GM12878 (cell line): ENCODE results near the gene OR13A1. TPM values are rescaled to one million over a fixed set of nuclear protein-coding genes. Genes with fewer than 3 reads are reported as not detected.
"Not testable (repeated sequence)": the region's sequence is repeated elsewhere in the genome, so short reads cannot be mapped to it uniquely, and the experiment has no call there.

Experiments used
- ATAC-seq: fragments of 200-7000 bp; cut with Tn5 transposase; 3 replicates; pipeline ENCODE4 v1.9.1; 2020; ENCODE audit warnings: mild to moderate bottlenecking, moderate library complexity
- BruUV-seq: library from RNA; stranded (reverse); fragments of 400-500 nt; replicated peaks from 2 replicates; lab custom pipeline; 2021; lab: Mats Ljungman, UMichigan
- CTCF ChIA-PET: fragments of 300-600 bp; sonication (Branson Sonifier 250); formaldehyde crosslinking; extraction: SDS; loops from one replicate; lab custom pipeline; 2021; ENCODE audit warnings: inconsistent platforms; lab: Yijun Ruan, JAX
- POLR2A ChIA-PET: fragments of 350-600 bp; formaldehyde crosslinking; extraction: SDS; loops from one replicate; lab custom pipeline; 2021; ENCODE audit warnings: inconsistent platforms; lab: Charles Lee
- RAD21 ChIA-PET: fragments of 300-600 bp; sonication (Branson Sonifier 250); formaldehyde crosslinking; loops from one replicate; lab custom pipeline; 2023; ENCODE audit warnings: antibody characterized with exemption; ENCODE audit not compliant: unreplicated experiment; lab: Charles Lee
- SMC1A ChIA-PET: fragments of 300-600 bp; sonication (Branson Sonifier 250); formaldehyde crosslinking; loops from one replicate; lab custom pipeline; 2023; ENCODE audit not compliant: unreplicated experiment, uncharacterized antibody; lab: Charles Lee
- DNase-seq: peaks from one replicate; pipeline ENCODE4 v3.0.0-alpha.2; 2011; ENCODE audit warnings: low read depth, low spot score
- FAIRE-seq: peaks from 3 replicates; lab custom pipeline; 2011; peaks lifted over from hg19 to GRCh38; lab: Jason Lieb, UNC
- H2AFZ ChIP-seq: 2 replicates; pipeline ENCODE4 v1.6.0; 2011; ENCODE audit warnings: low read depth, low read length, control low read depth; ENCODE audit not compliant: control insufficient read depth
- H3K27ac ChIP-seq: 2 replicates; pipeline ENCODE4 v1.5.1; 2011; ENCODE audit warnings: control low read depth; ENCODE audit not compliant: control insufficient read depth, insufficient read depth
- H3K27me3 ChIP-seq, 2 experiments: replicated peaks in 1 of 2; 2 replicates each; pipeline versions ENCODE4 v1.6.0 to v1.6.1; 2011; ENCODE audit warnings: low read length in 1 of 2; ENCODE audit not compliant: control insufficient read depth in 2 of 2, insufficient read depth in 2 of 2
- H3K36me3 ChIP-seq, 2 experiments: 2 replicates each; pipeline ENCODE4 v1.5.1; 2011; ENCODE audit warnings: low read length in 1 of 2; ENCODE audit not compliant: control insufficient read depth in 2 of 2, insufficient read depth in 2 of 2
- H3K4me1 ChIP-seq: 2 replicates; pipeline ENCODE4 v1.6.1; 2011; ENCODE audit warnings: mild to moderate bottlenecking, low read length, moderate library complexity, mixed read lengths; ENCODE audit not compliant: control insufficient read depth, insufficient read depth
- H3K4me2 ChIP-seq: 2 replicates; pipeline ENCODE4 v1.6.0; 2011; ENCODE audit warnings: control low read depth; ENCODE audit not compliant: control insufficient read depth, insufficient read depth
- H3K4me3 ChIP-seq: fragments of 200-600 bp; sonication (generic); 2 replicates; pipeline ENCODE4 v1.5.1; 2016
- H3K79me2 ChIP-seq: 2 replicates; pipeline ENCODE4 v1.6.0; 2011; ENCODE audit warnings: low read length; ENCODE audit not compliant: control insufficient read depth, insufficient read depth
- H3K9ac ChIP-seq: 2 replicates; pipeline ENCODE4 v1.8.0; 2011; ENCODE audit warnings: low read length, control low read depth, mixed read lengths; ENCODE audit not compliant: control insufficient read depth, insufficient read depth
- H3K9me3 ChIP-seq: replicated peaks from 3 replicates; pipeline ENCODE4 v1.5.1; 2011; ENCODE audit warnings: mild to moderate bottlenecking, low read length; ENCODE audit not compliant: control insufficient read depth, insufficient read depth
- H4K20me1 ChIP-seq: 2 replicates; pipeline ENCODE4 v1.6.0; 2011; ENCODE audit not compliant: control insufficient read depth, insufficient read depth
- WGBS: methylation state at CpG from one replicate; pipeline ENCODE4 v1.1.6; 2016; ENCODE audit warnings: low lambda C conversion rate; ENCODE audit not compliant: insufficient replicate concordance, insufficient coverage; ENCODE audit errors: missing lambda C conversion rate; 5-methylcytosine and 5-hydroxymethylcytosine counted together
- in situ Hi-C: fragments of 300-500 bp; cut with MboI; formaldehyde crosslinking; loops from 9 replicates; pipeline ENCODE4 v1.14.3; 2018; ENCODE audit warnings: mixed read lengths
- intact Hi-C: fragments of 100-400 bp; cut with micrococcal nuclease; formaldehyde crosslinking; loops from one replicate; pipeline ENCODE4 v1.14.2; 2022; ENCODE audit not compliant: unreplicated experiment
- polyA plus RNA-seq, 11 experiments: library from polyadenylated mRNA; depleted of rRNA in 4 of 11; unstranded in 6 of 11; stranded (reverse) in 5 of 11; fragments of >200 nt; fragmentation: Nextera tagmentation in 4 of 11; fragmentation: Illumina TruSeq in 1 of 11; extraction: Ambion mirVana in 4 of 11; extraction: Trizol in 1 of 11; gene quantifications; 1 replicate in 1 of 11; 2 replicates in 10 of 11; pipeline versions ENCODE4 v1.2.1 to v1.2.3, GENCODE V29; 2011 to 2016; ENCODE audit warnings: inconsistent platforms in 2 of 11, missing spikeins in 2 of 11, low read depth in 1 of 11
- total RNA-seq, 4 experiments: library from RNA; depleted of rRNA in 3 of 4; stranded (reverse); fragments of >200 nt in 3 of 4; fragmentation: Illumina TruSeq in 1 of 4; extraction: Trizol in 1 of 4; gene quantifications; 2 replicates each; pipeline versions ENCODE4 v1.2.1 to v1.2.3, GENCODE V29; 2013 to 2021

OR13A1 gene
- total and polyA plus RNA-seq, 10 of the 15 experiments (the other 5 are each of a cell fraction or from before 2014, with no cell fraction given), result 0.14 to 0.56 (median 0.27) TPM; not detected in 1

- intact Hi-C loops, H3K9me3 ChIP-seq, H3K27me3 ChIP-seq, H3K4me2 ChIP-seq, RAD21 ChIA-PET, H3K27ac ChIP-seq, DNase-seq, BruUV-seq, H3K4me1 ChIP-seq, H3K79me2 ChIP-seq, POLR2A ChIA-PET, H4K20me1 ChIP-seq, FAIRE-seq, CTCF ChIA-PET, H2AFZ ChIP-seq, H3K4me3 ChIP-seq, SMC1A ChIA-PET, H3K36me3 ChIP-seq, H3K9ac ChIP-seq, ATAC-seq, in situ Hi-C loops: not testable (repeated sequence)
- WGBS, result 89% methylated on average over 21 of the region's 24 CpGs
Observed at GRCh38 chr10:45346652-45347335, 31.4 kb upstream of the OR13A1 start.

- ATAC-seq, H3K4me2 ChIP-seq, H3K9ac ChIP-seq, RAD21 ChIA-PET, H2AFZ ChIP-seq, SMC1A ChIA-PET, CTCF ChIA-PET, DNase-seq, H3K9me3 ChIP-seq, H4K20me1 ChIP-seq, BruUV-seq, FAIRE-seq, in situ Hi-C loops, POLR2A ChIA-PET, H3K27ac ChIP-seq, intact Hi-C loops, H3K36me3 ChIP-seq, H3K79me2 ChIP-seq, H3K4me3 ChIP-seq, H3K27me3 ChIP-seq, H3K4me1 ChIP-seq: not testable (repeated sequence)
- 22% methylated on average over 4 of the region's 4 CpGs for WGBS
Observed at GRCh38 chr10:45340420-45340819, 25.0 kb upstream of the OR13A1 start.
